Measurements from ENCODE around the gene CA10.

CA10 gene

GRCh38 chr17:51733166-51733565, 425.3 kb downstream of the CA10 start:
- no peaks in the 10 kb centered on the region for H3K4me1 ChIP-seq (ENCODE audit: insufficient read depth, low read length)
- no peak overlapping the region for H3K9ac ChIP-seq (ENCODE audit: low read length)
- H3K27me3 ChIP-seq (ENCODE audit: control insufficient read depth in 1 of 2, insufficient read depth in 2 of 2, low read length in 2 of 2) = no peaks in the 10 kb centered on the region
- no peak overlapping the region for H3K27ac ChIP-seq (ENCODE audit: low read depth, low read length)
- H3K36me3 ChIP-seq (ENCODE audit: insufficient read depth, low read length) = no peaks in the 10 kb centered on the region
- H3K4me3 ChIP-seq (ENCODE audit: low read depth in 1 of 2, low read length in 2 of 2) = no peak overlapping the region
- H3K9me3 ChIP-seq (ENCODE audit: low read length) = no peaks in the 10 kb centered on the region

- Histone ChIP-seq H3K27ac (ENCODE audit: low read depth, low read length) (no peak overlapping the region), H3K36me3 (ENCODE audit: insufficient read depth, low read length) (no peaks in the 10 kb centered on the region), H3K4me1 (ENCODE audit: insufficient read depth, low read length) (no peaks in the 10 kb centered on the region), H3K9me3 (ENCODE audit: low read length) (no peaks in the 10 kb centered on the region), H3K4me3 (ENCODE audit: low read depth in 1 of 2, low read length in 2 of 2) (no peak overlapping the region), H3K27me3 (ENCODE audit: control insufficient read depth in 1 of 2, insufficient read depth in 2 of 2, low read length in 2 of 2) (no peaks in the 10 kb centered on the region), H3K9ac (ENCODE audit: low read length) (no peak overlapping the region)
These were observed 426.4 kb downstream of the CA10 start for GRCh38 chr17:51731941-51732722.

- H3K4me3 ChIP-seq (ENCODE audit: low read depth in 1 of 2, low read length in 2 of 2) = no peak overlapping the region
These were observed 428.0 kb downstream of the CA10 start for GRCh38 chr17:51730303-51731050.

GRCh38 chr17:51725185-51725584, 433.3 kb downstream of the CA10 start:
- Histone ChIP-seq H3K4me3 (ENCODE audit: low read depth in 1 of 2, low read length in 2 of 2) (no peak overlapping the region), H3K9ac (ENCODE audit: low read length) (no peak overlapping the region), H3K4me1 (ENCODE audit: insufficient read depth, low read length) (no peaks in the 10 kb centered on the region), H3K27me3 (ENCODE audit: control insufficient read depth in 1 of 2, insufficient read depth in 2 of 2, low read length in 2 of 2) (no peaks in the 10 kb centered on the region), H3K9me3 (ENCODE audit: low read length) (no peaks in the 10 kb centered on the region), H3K27ac (ENCODE audit: low read depth, low read length) (no peak overlapping the region), H3K36me3 (ENCODE audit: insufficient read depth, low read length) (no peaks in the 10 kb centered on the region)

More at GRCh38 chr17:51730303-51731050, 428.0 kb downstream of the CA10 start:
- no peak overlapping the region for H3K9ac ChIP-seq (ENCODE audit: low read length)
- no peaks in the 10 kb centered on the region for H3K9me3 ChIP-seq (ENCODE audit: low read length)
- H3K36me3 ChIP-seq (ENCODE audit: insufficient read depth, low read length) = no peaks in the 10 kb centered on the region
- no peaks in the 10 kb centered on the region for H3K27me3 ChIP-seq (ENCODE audit: control insufficient read depth in 1 of 2, insufficient read depth in 2 of 2, low read length in 2 of 2)
- no peaks in the 10 kb centered on the region for H3K4me1 ChIP-seq (ENCODE audit: insufficient read depth, low read length)
- H3K27ac ChIP-seq (ENCODE audit: low read depth, low read length) = no peak overlapping the region

GRCh38 chr17:51724043-51724580, 434.4 kb downstream of the CA10 start:
- Histone ChIP-seq H3K9ac (ENCODE audit: low read length) (no peak overlapping the region), H3K27me3 (ENCODE audit: control insufficient read depth in 1 of 2, insufficient read depth in 2 of 2, low read length in 2 of 2) (no peaks in the 10 kb centered on the region), H3K27ac (ENCODE audit: low read depth, low read length) (no peak overlapping the region), H3K4me3 (ENCODE audit: low read depth in 1 of 2, low read length in 2 of 2) (no peak overlapping the region), H3K36me3 (ENCODE audit: insufficient read depth, low read length) (no peaks in the 10 kb centered on the region), H3K9me3 (ENCODE audit: low read length) (no peaks in the 10 kb centered on the region), H3K4me1 (ENCODE audit: insufficient read depth, low read length) (no peaks in the 10 kb centered on the region)

- Histone ChIP-seq H3K27me3 (ENCODE audit: control insufficient read depth in 1 of 2, insufficient read depth in 2 of 2, low read length in 2 of 2) (no peaks in the 10 kb centered on the region), H3K4me3 (ENCODE audit: low read depth in 1 of 2, low read length in 2 of 2) (no peak overlapping the region), H3K27ac (ENCODE audit: low read depth, low read length) (no peak overlapping the region), H3K4me1 (ENCODE audit: insufficient read depth, low read length) (no peaks in the 10 kb centered on the region), H3K9ac (ENCODE audit: low read length) (no peak overlapping the region), H3K36me3 (ENCODE audit: insufficient read depth, low read length) (no peaks in the 10 kb centered on the region), H3K9me3 (ENCODE audit: low read length) (no peaks in the 10 kb centered on the region)
These were observed 435.5 kb downstream of the CA10 start for GRCh38 chr17:51722994-51723393.

- Histone ChIP-seq H3K27me3 (ENCODE audit: control insufficient read depth in 1 of 2, insufficient read depth in 2 of 2, low read length in 2 of 2) (no peaks in the 10 kb centered on the region), H3K9ac (ENCODE audit: low read length) (no peak overlapping the region), H3K4me1 (ENCODE audit: insufficient read depth, low read length) (no peaks in the 10 kb centered on the region), H3K36me3 (ENCODE audit: insufficient read depth, low read length) (no peaks in the 10 kb centered on the region), H3K9me3 (ENCODE audit: low read length) (no peaks in the 10 kb centered on the region), H3K27ac (ENCODE audit: low read depth, low read length) (no peak overlapping the region), H3K4me3 (ENCODE audit: low read depth in 1 of 2, low read length in 2 of 2) (no peak overlapping the region)
These were observed 436.8 kb downstream of the CA10 start for GRCh38 chr17:51721730-51722129.

GRCh38 chr17:51720439-51720838, 438.1 kb downstream of the CA10 start:
- no peaks in the 10 kb centered on the region for H3K9me3 ChIP-seq (ENCODE audit: low read length)
- no peaks in the 10 kb centered on the region for H3K4me1 ChIP-seq (ENCODE audit: insufficient read depth, low read length)

GRCh38 chr17:51718983-51719382, 439.5 kb downstream of the CA10 start:
- no peak overlapping the region for H3K9ac ChIP-seq (ENCODE audit: low read length)
- H3K4me3 ChIP-seq (ENCODE audit: low read depth in 1 of 2, low read length in 2 of 2) = no peak overlapping the region
- H3K4me1 ChIP-seq (ENCODE audit: insufficient read depth, low read length) = no peaks in the 10 kb centered on the region
- no peak overlapping the region for H3K27ac ChIP-seq (ENCODE audit: low read depth, low read length)
- no peaks in the 10 kb centered on the region for H3K9me3 ChIP-seq (ENCODE audit: low read length)
- no peaks in the 10 kb centered on the region for H3K36me3 ChIP-seq (ENCODE audit: insufficient read depth, low read length)
- no peaks in the 10 kb centered on the region for H3K27me3 ChIP-seq (ENCODE audit: control insufficient read depth in 1 of 2, insufficient read depth in 2 of 2, low read length in 2 of 2)

More at GRCh38 chr17:51720439-51720838, 438.1 kb downstream of the CA10 start:
- H3K27me3 ChIP-seq (ENCODE audit: control insufficient read depth in 1 of 2, insufficient read depth in 2 of 2, low read length in 2 of 2) = no peaks in the 10 kb centered on the region
- H3K9ac ChIP-seq (ENCODE audit: low read length) = no peak overlapping the region
- no peak overlapping the region for H3K4me3 ChIP-seq (ENCODE audit: low read depth in 1 of 2, low read length in 2 of 2)
- no peaks in the 10 kb centered on the region for H3K36me3 ChIP-seq (ENCODE audit: insufficient read depth, low read length)
- no peak overlapping the region for H3K27ac ChIP-seq (ENCODE audit: low read depth, low read length)

- no peak overlapping the region for H3K9ac ChIP-seq (ENCODE audit: low read length)
- H3K4me3 ChIP-seq (ENCODE audit: low read depth in 1 of 2, low read length in 2 of 2) = no peak overlapping the region
- H3K27me3 ChIP-seq (ENCODE audit: control insufficient read depth in 1 of 2, insufficient read depth in 2 of 2, low read length in 2 of 2) = no peaks in the 10 kb centered on the region
- no peaks in the 10 kb centered on the region for H3K36me3 ChIP-seq (ENCODE audit: insufficient read depth, low read length)
- no peaks in the 10 kb centered on the region for H3K9me3 ChIP-seq (ENCODE audit: low read length)
- H3K27ac ChIP-seq (ENCODE audit: low read depth, low read length) = no peak overlapping the region
- H3K4me1 ChIP-seq (ENCODE audit: insufficient read depth, low read length) = no peaks in the 10 kb centered on the region
These were observed 446.9 kb downstream of the CA10 start for GRCh38 chr17:51711581-51711980.

GRCh38 chr17:51710634-51710979, 447.9 kb downstream of the CA10 start:
- H3K27ac ChIP-seq (ENCODE audit: low read depth, low read length) = no peak overlapping the region
- H3K4me3 ChIP-seq (ENCODE audit: low read depth in 1 of 2, low read length in 2 of 2) = no peak overlapping the region
- H3K4me1 ChIP-seq (ENCODE audit: insufficient read depth, low read length) = no peaks in the 10 kb centered on the region
- H3K9me3 ChIP-seq (ENCODE audit: low read length) = no peaks in the 10 kb centered on the region
- H3K36me3 ChIP-seq (ENCODE audit: insufficient read depth, low read length) = no peaks in the 10 kb centered on the region
- no peak overlapping the region for H3K9ac ChIP-seq (ENCODE audit: low read length)
- no peaks in the 10 kb centered on the region for H3K27me3 ChIP-seq (ENCODE audit: control insufficient read depth in 1 of 2, insufficient read depth in 2 of 2, low read length in 2 of 2)
